DND-41 (cell line): ENCODE measurements around the gene ERF.

Experiments
- EZH2 ChIP-seq: IDR thresholded peaks from 3 replicates; pipeline ENCODE4 v1.6.1; 2012; ENCODE audit warnings: borderline replicate concordance, low read depth, mild to moderate bottlenecking, moderate library complexity, low read length, inconsistent platforms; ENCODE audit not compliant: severe bottlenecking
- TF ChIP-seq, protein P1 (sequence below): IDR thresholded peaks from 2 replicates; pipeline ENCODE4 v1.5.1; 2012; ENCODE audit warnings: borderline replicate concordance, low read length, moderate library complexity, mild to moderate bottlenecking; ENCODE audit not compliant: poor library complexity, severe bottlenecking; ENCODE audit errors: extremely low read depth

GRCh38 chr19:42247640-42248199, 7.2 kb downstream of the ERF start:
- TF ChIP-seq, protein P1, sequence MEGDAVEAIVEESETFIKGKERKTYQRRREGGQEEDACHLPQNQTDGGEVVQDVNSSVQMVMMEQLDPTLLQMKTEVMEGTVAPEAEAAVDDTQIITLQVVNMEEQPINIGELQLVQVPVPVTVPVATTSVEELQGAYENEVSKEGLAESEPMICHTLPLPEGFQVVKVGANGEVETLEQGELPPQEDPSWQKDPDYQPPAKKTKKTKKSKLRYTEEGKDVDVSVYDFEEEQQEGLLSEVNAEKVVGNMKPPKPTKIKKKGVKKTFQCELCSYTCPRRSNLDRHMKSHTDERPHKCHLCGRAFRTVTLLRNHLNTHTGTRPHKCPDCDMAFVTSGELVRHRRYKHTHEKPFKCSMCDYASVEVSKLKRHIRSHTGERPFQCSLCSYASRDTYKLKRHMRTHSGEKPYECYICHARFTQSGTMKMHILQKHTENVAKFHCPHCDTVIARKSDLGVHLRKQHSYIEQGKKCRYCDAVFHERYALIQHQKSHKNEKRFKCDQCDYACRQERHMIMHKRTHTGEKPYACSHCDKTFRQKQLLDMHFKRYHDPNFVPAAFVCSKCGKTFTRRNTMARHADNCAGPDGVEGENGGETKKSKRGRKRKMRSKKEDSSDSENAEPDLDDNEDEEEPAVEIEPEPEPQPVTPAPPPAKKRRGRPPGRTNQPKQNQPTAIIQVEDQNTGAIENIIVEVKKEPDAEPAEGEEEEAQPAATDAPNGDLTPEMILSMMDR: no peak
- TF ChIP-seq EZH2: no peak
